ENCODE measurements around the gene EHBP1.

GRCh38 chr2:62895632-62896009 is 190.1 kb downstream of the EHBP1 start:
- TF ChIP-seq CTCF (IDR thresholded peaks at IDR 0.05) (no peak), POLR2A (IDR thresholded peaks at IDR 0.05) (no peak)
